Activated B cell treated with CpG ODN at 0.5 μM for 24 hours (primary cell): ENCODE results near the gene FANCC. TPM values are rescaled to one million over a fixed set of nuclear protein-coding genes. Genes with fewer than 3 reads are reported as not detected.

ENCODE experiments used
- ATAC-seq: fragments of 200-7000 bp; cut with Tn5 transposase; one replicate; pipeline ENCODE4 v1.10.0; 2021; ENCODE audit warnings: low read depth, mild to moderate bottlenecking, moderate library complexity
- CTCF ChIA-PET: fragments of 350-600 bp; sonication (Branson Sonifier 250); formaldehyde crosslinking; loops from one replicate; lab custom pipeline; 2021; ENCODE audit warnings: antibody characterized with exemption; lab: Charles Lee
- POLR2A ChIA-PET: fragments of 350-600 bp; sonication (Branson Sonifier 250); formaldehyde crosslinking; loops from one replicate; lab custom pipeline; 2021; ENCODE audit warnings: antibody characterized with exemption; lab: Charles Lee
- DNase-seq: peaks from one replicate; pipeline ENCODE4 v3.0.0; 2022
- H3K27ac Mint-ChIP-seq: one replicate; pipeline ENCODE4 v1.8.0; 2020; ENCODE audit warnings: mixed read lengths
- H3K27me3 Mint-ChIP-seq: one replicate; pipeline ENCODE4 v1.8.0; 2021; ENCODE audit warnings: mixed read lengths
- H3K36me3 Mint-ChIP-seq: one replicate; pipeline ENCODE4 v1.8.0; 2021; ENCODE audit warnings: low read depth, mixed read lengths
- H3K4me1 Mint-ChIP-seq: one replicate; pipeline ENCODE4 v1.8.0; 2021; ENCODE audit warnings: mixed read lengths
- H3K4me3 Mint-ChIP-seq: one replicate; pipeline ENCODE4 v1.8.0; 2020; ENCODE audit warnings: mild to moderate bottlenecking, mixed read lengths
- H3K9me3 Mint-ChIP-seq: one replicate; pipeline ENCODE4 v1.8.0; 2020; ENCODE audit warnings: mixed read lengths
- intact Hi-C: fragments of 100-400 bp; cut with micrococcal nuclease; formaldehyde crosslinking; loops from one replicate; pipeline ENCODE4 v1.15.1; 2024
- total RNA-seq: library from RNA; stranded (reverse); gene quantifications from 2 replicates; pipeline ENCODE4 v1.2.3, GENCODE V29; 2022
- TF ChIP-seq, protein P1 (sequence below): fragments of 200-600 bp; IDR thresholded peaks from one replicate; pipeline ENCODE4 v1.8.0; 2022; ENCODE audit warnings: antibody characterized with exemption, mild to moderate bottlenecking

Gene FANCC
- total RNA-seq, 1 donor from 2014 or later: 11.4 TPM

DNA sequence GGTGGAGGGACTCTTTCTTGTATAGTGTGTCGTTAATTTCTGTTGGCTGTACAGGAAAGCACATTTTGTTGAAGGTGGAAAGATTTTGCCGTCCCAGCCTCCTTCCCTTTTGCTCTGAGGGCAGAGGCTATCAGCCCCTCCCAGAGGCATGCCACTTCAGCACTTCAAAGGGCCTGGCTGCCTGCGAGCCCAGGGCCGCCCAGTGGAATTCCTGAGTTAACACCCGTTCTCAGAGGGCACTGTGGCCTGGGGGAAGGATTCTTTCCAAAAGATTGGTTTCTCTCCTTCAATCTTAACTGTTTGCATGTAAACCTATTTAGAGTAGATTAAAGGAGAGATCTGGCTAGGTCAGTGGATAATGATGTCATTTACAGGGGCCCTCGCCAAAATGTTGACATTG, 238.6 kb downstream of the FANCC start:
- ATAC-seq (no peak), DNase-seq (no peak)
- intact Hi-C loops: no loop called here
- H3K36me3 Mint-ChIP-seq: peaks cover 20% of the 10 kb centered on the region
- no peaks in the 10 kb centered on the region for H3K27me3 Mint-ChIP-seq
- H3K4me3 Mint-ChIP-seq: no peak overlapping the region
- no peak overlapping the region for H3K27ac Mint-ChIP-seq
- no peaks in the 10 kb centered on the region for H3K4me1 Mint-ChIP-seq
- POLR2A ChIA-PET: no interaction called here
- TF ChIP-seq, protein P1, sequence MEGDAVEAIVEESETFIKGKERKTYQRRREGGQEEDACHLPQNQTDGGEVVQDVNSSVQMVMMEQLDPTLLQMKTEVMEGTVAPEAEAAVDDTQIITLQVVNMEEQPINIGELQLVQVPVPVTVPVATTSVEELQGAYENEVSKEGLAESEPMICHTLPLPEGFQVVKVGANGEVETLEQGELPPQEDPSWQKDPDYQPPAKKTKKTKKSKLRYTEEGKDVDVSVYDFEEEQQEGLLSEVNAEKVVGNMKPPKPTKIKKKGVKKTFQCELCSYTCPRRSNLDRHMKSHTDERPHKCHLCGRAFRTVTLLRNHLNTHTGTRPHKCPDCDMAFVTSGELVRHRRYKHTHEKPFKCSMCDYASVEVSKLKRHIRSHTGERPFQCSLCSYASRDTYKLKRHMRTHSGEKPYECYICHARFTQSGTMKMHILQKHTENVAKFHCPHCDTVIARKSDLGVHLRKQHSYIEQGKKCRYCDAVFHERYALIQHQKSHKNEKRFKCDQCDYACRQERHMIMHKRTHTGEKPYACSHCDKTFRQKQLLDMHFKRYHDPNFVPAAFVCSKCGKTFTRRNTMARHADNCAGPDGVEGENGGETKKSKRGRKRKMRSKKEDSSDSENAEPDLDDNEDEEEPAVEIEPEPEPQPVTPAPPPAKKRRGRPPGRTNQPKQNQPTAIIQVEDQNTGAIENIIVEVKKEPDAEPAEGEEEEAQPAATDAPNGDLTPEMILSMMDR: no peak
- CTCF ChIA-PET: no interaction called here
- H3K9me3 Mint-ChIP-seq: no peaks in the 10 kb centered on the region

DNA sequence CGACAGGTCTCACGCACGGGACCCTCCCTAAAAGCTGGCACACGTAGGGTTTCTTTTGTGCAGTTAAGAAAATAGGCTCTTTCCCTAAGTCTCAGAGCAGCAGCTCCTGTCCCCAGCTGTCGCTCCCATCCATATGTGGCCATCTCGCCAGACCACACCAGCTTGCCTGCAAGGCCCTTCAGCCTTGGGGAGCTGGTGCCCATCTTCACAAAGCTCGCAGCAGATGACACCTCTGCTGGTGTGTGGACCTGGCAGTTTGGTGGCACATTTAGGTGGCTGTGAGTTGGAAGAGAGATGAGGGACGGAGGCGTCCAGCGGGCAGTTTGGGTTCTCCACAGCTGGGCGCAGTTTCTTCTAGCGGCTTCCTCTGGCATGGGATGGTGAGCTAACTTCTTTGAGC, 239.0 kb downstream of the FANCC start:
- H3K9me3 Mint-ChIP-seq: no peaks in the 10 kb centered on the region
- no peaks in the 10 kb centered on the region for H3K27me3 Mint-ChIP-seq
- H3K4me1 Mint-ChIP-seq: no peaks in the 10 kb centered on the region
- intact Hi-C loops: no loop called here
- peaks cover 20% of the 10 kb centered on the region for H3K36me3 Mint-ChIP-seq
- CTCF ChIA-PET: no interaction called here
- ATAC-seq (no peak), DNase-seq (no peak)
- TF ChIP-seq, protein P1: no peak
- POLR2A ChIA-PET: no interaction called here
- no peak overlapping the region for H3K27ac Mint-ChIP-seq
- H3K4me3 Mint-ChIP-seq: no peak overlapping the region

DNA sequence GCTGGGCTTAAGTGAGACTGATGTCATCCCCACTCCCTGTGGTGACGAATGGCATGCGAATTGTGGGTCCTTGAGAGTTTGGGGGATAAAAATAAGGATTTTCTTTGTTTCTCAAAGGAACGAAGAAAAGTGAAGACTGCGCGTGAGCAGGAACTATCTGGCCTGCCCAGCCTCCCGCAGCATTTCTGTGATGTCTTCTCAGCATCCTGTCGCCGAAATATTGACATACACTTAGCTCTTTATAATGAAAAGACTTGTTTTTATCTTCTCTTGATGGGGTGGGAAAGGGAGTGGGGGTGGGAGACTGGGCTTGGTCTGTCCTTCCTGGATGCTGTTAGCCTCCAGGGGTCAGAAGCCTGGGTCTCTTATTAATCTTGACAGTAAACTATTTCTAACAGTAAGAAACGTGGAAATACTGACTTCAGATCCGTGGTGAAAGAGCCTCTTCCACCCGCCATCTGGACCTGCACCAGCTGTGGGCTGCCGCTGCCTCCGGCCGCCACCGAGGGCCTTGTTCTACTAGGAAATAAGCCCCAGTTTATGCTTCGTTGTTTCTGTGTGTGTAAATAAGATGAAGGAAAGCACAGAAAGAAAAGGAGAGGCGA, 239.6 kb downstream of the FANCC start:
- TF ChIP-seq, protein P1: no peak
- CTCF ChIA-PET: no interaction called here
- intact Hi-C loops: no loop called here

DNA sequence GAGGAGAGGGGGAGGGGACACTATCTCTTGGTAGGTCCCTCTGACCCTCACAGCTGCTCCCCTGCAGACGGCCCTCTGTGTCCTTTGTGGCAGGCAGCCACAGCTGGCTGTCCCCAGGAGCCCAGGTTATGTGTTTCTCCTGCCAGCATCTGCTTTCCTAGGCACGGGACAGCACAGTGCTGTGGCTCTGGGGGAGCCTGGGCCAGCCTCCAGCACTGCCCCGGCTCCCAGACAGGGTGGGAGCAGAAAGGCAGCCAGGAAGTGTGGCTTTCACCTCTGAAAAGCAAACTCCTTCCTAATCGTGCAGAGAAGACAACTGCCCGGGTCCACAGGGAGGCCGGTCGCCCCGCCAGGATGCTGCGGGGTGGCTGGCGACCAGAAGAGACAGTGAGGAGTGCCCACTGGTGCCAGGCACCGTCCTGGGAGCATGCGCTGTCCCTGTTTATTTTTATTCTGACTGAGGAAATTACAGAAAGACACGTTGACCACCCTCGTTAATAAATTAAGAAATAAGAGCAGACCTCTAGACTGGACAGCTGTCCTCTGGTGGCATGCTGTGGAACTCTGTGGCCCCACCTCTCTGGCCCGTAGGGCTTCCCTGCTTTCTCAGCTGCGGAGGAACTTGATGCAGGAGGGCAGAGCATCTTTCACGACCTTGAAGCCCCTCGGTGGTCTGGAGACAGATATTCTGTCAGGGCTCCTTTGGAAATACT, 240.3 kb downstream of the FANCC start:
- intact Hi-C loops: no loop called here
- Mint-ChIP-seq H3K27ac (no peak overlapping the region), H3K9me3 (no peaks in the 10 kb centered on the region), H3K4me3 (no peak overlapping the region), H3K36me3 (peaks cover 11% of the 10 kb centered on the region), H3K4me1 (no peaks in the 10 kb centered on the region), H3K27me3 (no peaks in the 10 kb centered on the region)
- POLR2A ChIA-PET: no interaction called here
- CTCF ChIA-PET: no interaction called here
- TF ChIP-seq, protein P1: no peak
- no peak for DNase-seq
- no peak for ATAC-seq

More for the DNA sequence above, 239.6 kb downstream of the FANCC start:
- Mint-ChIP-seq H3K4me1 (no peaks in the 10 kb centered on the region), H3K27ac (no peak overlapping the region), H3K4me3 (no peak overlapping the region), H3K9me3 (no peaks in the 10 kb centered on the region), H3K27me3 (no peaks in the 10 kb centered on the region), H3K36me3 (peaks cover 15% of the 10 kb centered on the region)
- ATAC-seq (no peak), DNase-seq (no peak)
- POLR2A ChIA-PET: no interaction called here

DNA sequence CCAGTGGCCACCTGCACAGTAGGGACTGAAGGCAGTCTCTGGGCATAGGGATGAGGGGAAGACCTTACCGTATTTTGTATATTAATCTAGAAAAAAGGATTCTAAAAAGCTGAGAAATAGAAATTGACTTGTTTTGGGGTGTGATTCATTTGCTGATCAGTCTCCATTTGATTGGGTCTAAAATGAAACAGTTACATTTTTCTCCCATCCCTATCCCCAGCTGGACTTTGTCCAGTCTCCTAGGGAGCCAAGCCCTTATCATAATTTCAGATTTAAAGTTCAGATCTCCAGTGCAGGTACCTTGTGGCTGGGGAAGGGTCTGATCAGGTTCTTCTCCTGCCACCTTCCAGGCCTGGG, 240.8 kb downstream of the FANCC start:
- no peak for DNase-seq
- no peaks in the 10 kb centered on the region for H3K4me1 Mint-ChIP-seq
- no peak for ATAC-seq
- intact Hi-C loops: no loop called here
- H3K27me3 Mint-ChIP-seq: no peaks in the 10 kb centered on the region
- no peak overlapping the region for H3K4me3 Mint-ChIP-seq
- ChIA-PET POLR2A (no interaction called here), CTCF (no interaction called here)
- H3K27ac Mint-ChIP-seq: no peak overlapping the region
- H3K9me3 Mint-ChIP-seq: no peaks in the 10 kb centered on the region
- H3K36me3 Mint-ChIP-seq: peaks cover 5% of the 10 kb centered on the region
- TF ChIP-seq, protein P1: no peak
